Body of pancreas (tissue), 4 donors: ENCODE data around the gene METTL2A.
"Not testable (repeated sequence)": the region's sequence is repeated elsewhere in the genome, so short reads cannot be mapped to it uniquely, and the experiment has no call there.

Experiments used
- CTCF ChIP-seq, 7 experiments: fragments of 450-650 bp in 4 of 7; fragments of 200-600 bp in 3 of 7; sonication (generic) in 3 of 7; IDR thresholded peaks; one replicate each; pipeline ENCODE4 v1.5.1; 2016 to 2019; ENCODE audit warnings: antibody characterized with exemption in 7 of 7
- POLR2A ChIP-seq, 3 donors: fragments of 450-650 bp; IDR thresholded peaks; one replicate each; pipeline ENCODE4 v1.6.1; 2016; ENCODE audit warnings: antibody characterized with exemption in 3 of 3, mild to moderate bottlenecking in 2 of 3

DNA sequence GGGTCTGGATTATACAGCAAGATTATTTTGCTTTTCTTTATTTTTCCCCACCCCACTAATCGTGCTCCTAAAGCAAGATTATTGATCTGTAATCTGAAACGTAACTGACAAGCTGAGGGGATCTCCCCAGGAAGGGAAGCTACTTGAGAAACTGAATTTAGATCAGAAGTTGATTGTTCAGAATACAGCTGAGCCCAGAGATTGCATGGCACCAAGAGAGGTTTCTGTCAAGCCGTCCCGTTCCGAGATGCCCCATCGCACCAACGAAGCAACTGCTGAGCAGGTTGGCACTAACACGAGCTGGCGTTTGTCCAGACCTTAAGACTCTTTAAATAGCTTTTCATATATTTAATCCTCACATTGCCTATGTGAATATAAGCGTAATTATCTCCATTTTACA is 34.8 kb downstream of the METTL2A start:
- not testable (repeated sequence) for TF ChIP-seq CTCF, POLR2A (IDR thresholded peaks at IDR 0.05)
